Hepatocyte (in vitro differentiated cells): ENCODE measurements around the gene DCAF11.

Source experiments
- EZH2 ChIP-seq: fragments of 200-600 bp; sonication (generic); IDR thresholded peaks from 2 replicates; pipeline ENCODE4 v1.6.1; 2016; ENCODE audit warnings: antibody characterized with exemption, mild to moderate bottlenecking, borderline replicate concordance
- TF ChIP-seq, protein P1 (sequence below): fragments of 200-600 bp; sonication (generic); IDR thresholded peaks from 2 replicates; pipeline ENCODE4 v1.5.1; 2016; ENCODE audit warnings: antibody characterized with exemption, mild to moderate bottlenecking; ENCODE audit not compliant: poor library complexity

DNA sequence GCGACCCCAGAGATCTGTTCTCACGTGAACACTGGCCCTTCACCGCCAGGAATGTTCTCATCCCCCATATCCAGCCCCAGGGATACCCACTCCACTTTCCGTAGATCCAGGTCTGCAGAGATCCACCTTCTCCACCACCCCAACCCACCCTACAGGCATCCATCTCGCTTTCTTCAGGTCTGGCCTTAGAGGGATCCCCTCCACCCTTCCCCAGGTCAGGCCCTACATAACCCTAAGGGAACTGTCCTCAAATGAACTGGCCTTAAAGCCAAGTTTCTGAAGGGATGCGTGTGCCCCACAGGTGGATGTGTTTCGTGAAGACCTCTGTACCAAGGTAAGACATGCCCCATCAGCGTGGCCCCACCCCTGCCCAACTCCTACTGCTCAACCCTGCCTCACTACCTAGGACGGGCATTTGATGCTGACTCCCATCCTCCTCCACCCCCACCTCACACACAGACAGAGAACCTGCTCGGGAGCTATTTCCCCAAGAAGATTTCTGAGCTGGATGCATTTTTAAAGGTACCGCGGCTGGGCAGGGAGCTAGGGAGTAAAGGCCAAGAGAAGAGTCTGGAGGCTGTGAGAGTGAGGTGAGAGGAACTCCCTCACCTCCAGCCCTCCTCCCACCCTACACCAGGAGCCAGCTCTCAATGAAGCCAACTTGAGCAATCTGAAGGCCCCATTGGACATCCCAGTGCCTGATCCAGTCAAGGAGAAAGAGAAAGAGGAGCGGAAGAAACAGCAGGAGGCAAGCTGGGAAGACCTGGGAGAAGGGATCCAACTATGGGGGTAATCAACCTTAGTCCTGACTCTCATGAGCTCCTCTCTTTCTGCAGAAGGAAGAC is 22.3 kb downstream of the DCAF11 start:
- TF ChIP-seq, protein P1, sequence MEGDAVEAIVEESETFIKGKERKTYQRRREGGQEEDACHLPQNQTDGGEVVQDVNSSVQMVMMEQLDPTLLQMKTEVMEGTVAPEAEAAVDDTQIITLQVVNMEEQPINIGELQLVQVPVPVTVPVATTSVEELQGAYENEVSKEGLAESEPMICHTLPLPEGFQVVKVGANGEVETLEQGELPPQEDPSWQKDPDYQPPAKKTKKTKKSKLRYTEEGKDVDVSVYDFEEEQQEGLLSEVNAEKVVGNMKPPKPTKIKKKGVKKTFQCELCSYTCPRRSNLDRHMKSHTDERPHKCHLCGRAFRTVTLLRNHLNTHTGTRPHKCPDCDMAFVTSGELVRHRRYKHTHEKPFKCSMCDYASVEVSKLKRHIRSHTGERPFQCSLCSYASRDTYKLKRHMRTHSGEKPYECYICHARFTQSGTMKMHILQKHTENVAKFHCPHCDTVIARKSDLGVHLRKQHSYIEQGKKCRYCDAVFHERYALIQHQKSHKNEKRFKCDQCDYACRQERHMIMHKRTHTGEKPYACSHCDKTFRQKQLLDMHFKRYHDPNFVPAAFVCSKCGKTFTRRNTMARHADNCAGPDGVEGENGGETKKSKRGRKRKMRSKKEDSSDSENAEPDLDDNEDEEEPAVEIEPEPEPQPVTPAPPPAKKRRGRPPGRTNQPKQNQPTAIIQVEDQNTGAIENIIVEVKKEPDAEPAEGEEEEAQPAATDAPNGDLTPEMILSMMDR, result no peak
- TF ChIP-seq EZH2, result no peak
